ENCODE results near the gene COL5A1.

DNA sequence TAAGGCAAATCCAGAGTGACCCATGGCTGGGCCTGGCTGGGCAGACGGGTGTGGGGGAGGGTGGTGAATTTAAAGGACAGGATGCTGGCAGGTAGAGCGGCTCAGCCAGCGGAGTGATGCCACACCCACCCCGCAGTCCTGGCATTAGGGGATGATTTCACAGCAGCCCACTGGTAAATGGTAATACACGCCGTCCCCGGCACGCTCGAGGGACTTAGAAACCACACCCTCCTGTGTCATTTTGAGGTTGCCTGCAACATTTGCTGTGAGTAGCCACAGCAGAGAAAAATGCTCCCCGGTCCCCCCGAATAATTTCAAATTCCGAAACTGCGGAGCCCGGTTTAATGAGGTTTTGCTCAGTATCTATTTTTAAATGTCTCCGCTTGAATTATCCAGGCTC is 167.7 kb downstream of the COL5A1 start:
- TF ChIP-seq, protein P1, sequence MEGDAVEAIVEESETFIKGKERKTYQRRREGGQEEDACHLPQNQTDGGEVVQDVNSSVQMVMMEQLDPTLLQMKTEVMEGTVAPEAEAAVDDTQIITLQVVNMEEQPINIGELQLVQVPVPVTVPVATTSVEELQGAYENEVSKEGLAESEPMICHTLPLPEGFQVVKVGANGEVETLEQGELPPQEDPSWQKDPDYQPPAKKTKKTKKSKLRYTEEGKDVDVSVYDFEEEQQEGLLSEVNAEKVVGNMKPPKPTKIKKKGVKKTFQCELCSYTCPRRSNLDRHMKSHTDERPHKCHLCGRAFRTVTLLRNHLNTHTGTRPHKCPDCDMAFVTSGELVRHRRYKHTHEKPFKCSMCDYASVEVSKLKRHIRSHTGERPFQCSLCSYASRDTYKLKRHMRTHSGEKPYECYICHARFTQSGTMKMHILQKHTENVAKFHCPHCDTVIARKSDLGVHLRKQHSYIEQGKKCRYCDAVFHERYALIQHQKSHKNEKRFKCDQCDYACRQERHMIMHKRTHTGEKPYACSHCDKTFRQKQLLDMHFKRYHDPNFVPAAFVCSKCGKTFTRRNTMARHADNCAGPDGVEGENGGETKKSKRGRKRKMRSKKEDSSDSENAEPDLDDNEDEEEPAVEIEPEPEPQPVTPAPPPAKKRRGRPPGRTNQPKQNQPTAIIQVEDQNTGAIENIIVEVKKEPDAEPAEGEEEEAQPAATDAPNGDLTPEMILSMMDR (IDR thresholded peaks at IDR 0.05; ENCODE audit: low read depth, low read length) = no peak
- no peak for TF ChIP-seq EZH2phosphoT487 (IDR thresholded peaks at IDR 0.05; ENCODE audit: low read depth)
